IMR-90 (cell line): ENCODE results near the gene IFI35.

Experiments
- BHLHE40 ChIP-seq: fragments of 150-350 bp; IDR thresholded peaks from 2 replicates; pipeline ENCODE4 v1.6.1; 2016; ENCODE audit warnings: mild to moderate bottlenecking, low read depth, low read length
- CHD1 ChIP-seq: IDR thresholded peaks from 2 replicates; pipeline ENCODE4 v1.6.1; 2012; ENCODE audit warnings: low read depth, low read length, improper control_type of control experiment
- FOS ChIP-seq: fragments of 150-350 bp; IDR thresholded peaks from 2 replicates; pipeline ENCODE4 v1.6.1; 2016; ENCODE audit warnings: low read depth, low read length
- MAZ ChIP-seq: IDR thresholded peaks from 2 replicates; pipeline ENCODE4 v1.6.1; 2012; ENCODE audit warnings: low read depth, mild to moderate bottlenecking, low read length, improper control_type of control experiment, moderate library complexity, borderline replicate concordance
- POLR2A ChIP-seq: IDR thresholded peaks from 2 replicates; pipeline ENCODE4 v1.6.1; 2012; ENCODE audit warnings: mild to moderate bottlenecking, low read depth, low read length
- RCOR1 ChIP-seq: IDR thresholded peaks from 2 replicates; pipeline ENCODE4 v1.6.1; 2012; ENCODE audit warnings: mild to moderate bottlenecking, low read length, improper control_type of control experiment; ENCODE audit not compliant: insufficient replicate concordance
- USF2 ChIP-seq: fragments of 150-350 bp; IDR thresholded peaks from 2 replicates; pipeline ENCODE4 v1.6.1; 2017; ENCODE audit warnings: mild to moderate bottlenecking, antibody characterized with exemption, low read length, low read depth
- TF ChIP-seq, protein P1 (sequence below): conservative IDR thresholded peaks from 2 replicates; pipeline ENCODE4 v1.5.1; 2012; ENCODE audit warnings: mild to moderate bottlenecking, low read depth, low read length, improper control_type of control experiment
- TF ChIP-seq, protein P2 (sequence below): fragments of 150-350 bp; IDR thresholded peaks from 2 replicates; pipeline ENCODE4 v1.6.1; 2016; ENCODE audit warnings: low read depth, mild to moderate bottlenecking, low read length, moderate library complexity, borderline replicate concordance

GRCh38 chr17:43043307-43043706 lies 36.7 kb downstream of the IFI35 start:
- TF ChIP-seq POLR2A (no peak), RCOR1 (no peak), MAZ (no peak), FOS (no peak), USF2 (no peak), CHD1 (no peak), BHLHE40 (no peak)
- TF ChIP-seq, protein P1, sequence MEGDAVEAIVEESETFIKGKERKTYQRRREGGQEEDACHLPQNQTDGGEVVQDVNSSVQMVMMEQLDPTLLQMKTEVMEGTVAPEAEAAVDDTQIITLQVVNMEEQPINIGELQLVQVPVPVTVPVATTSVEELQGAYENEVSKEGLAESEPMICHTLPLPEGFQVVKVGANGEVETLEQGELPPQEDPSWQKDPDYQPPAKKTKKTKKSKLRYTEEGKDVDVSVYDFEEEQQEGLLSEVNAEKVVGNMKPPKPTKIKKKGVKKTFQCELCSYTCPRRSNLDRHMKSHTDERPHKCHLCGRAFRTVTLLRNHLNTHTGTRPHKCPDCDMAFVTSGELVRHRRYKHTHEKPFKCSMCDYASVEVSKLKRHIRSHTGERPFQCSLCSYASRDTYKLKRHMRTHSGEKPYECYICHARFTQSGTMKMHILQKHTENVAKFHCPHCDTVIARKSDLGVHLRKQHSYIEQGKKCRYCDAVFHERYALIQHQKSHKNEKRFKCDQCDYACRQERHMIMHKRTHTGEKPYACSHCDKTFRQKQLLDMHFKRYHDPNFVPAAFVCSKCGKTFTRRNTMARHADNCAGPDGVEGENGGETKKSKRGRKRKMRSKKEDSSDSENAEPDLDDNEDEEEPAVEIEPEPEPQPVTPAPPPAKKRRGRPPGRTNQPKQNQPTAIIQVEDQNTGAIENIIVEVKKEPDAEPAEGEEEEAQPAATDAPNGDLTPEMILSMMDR, result no peak
- TF ChIP-seq, protein P2, sequence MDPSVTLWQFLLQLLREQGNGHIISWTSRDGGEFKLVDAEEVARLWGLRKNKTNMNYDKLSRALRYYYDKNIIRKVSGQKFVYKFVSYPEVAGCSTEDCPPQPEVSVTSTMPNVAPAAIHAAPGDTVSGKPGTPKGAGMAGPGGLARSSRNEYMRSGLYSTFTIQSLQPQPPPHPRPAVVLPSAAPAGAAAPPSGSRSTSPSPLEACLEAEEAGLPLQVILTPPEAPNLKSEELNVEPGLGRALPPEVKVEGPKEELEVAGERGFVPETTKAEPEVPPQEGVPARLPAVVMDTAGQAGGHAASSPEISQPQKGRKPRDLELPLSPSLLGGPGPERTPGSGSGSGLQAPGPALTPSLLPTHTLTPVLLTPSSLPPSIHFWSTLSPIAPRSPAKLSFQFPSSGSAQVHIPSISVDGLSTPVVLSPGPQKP, result no peak
